Fibroblast of skin of scalp (primary cell): ENCODE measurements around the gene SLC35G6.

Source experiments
- DNase-seq: peaks from one replicate; pipeline ENCODE4 v3.0.0-alpha.2; 2013

The SLC35G6 gene

GRCh38 chr17:7508145-7508544, 26.9 kb downstream of the SLC35G6 start:
- no peak for DNase-seq

GRCh38 chr17:7508846-7509245, 27.6 kb downstream of the SLC35G6 start:
- DNase-seq, result no peak

- DNase-seq, result no peak
Observed at GRCh38 chr17:7509937-7510336, 28.7 kb downstream of the SLC35G6 start.

GRCh38 chr17:7511108-7511507, 29.9 kb downstream of the SLC35G6 start:
- DNase-seq, result no peak

- DNase-seq, result no peak
Observed at GRCh38 chr17:7512105-7512504, 30.9 kb downstream of the SLC35G6 start.

GRCh38 chr17:7512824-7513540, 31.7 kb downstream of the SLC35G6 start:
- no peak for DNase-seq

- no peak for DNase-seq
Observed at GRCh38 chr17:7513850-7514419, 32.7 kb downstream of the SLC35G6 start.

- DNase-seq, result no peak
Observed at GRCh38 chr17:7515911-7516610, 34.8 kb downstream of the SLC35G6 start.

- DNase-seq, result no peak
Observed at GRCh38 chr17:7523033-7523432, 41.8 kb downstream of the SLC35G6 start.

GRCh38 chr17:7528842-7529241, 47.6 kb downstream of the SLC35G6 start:
- DNase-seq, result no peak

- no peak for DNase-seq
Observed at GRCh38 chr17:7530023-7530900, 49.0 kb downstream of the SLC35G6 start.
